Parathyroid adenoma (tissue), 2 donors: ENCODE measurements around the gene MPP3.

Source experiments
- H2AFZ ChIP-seq: fragments of 300-600 bp; sonication (generic); one replicate; pipeline ENCODE4 v1.7.0; 2017; ENCODE audit warnings: antibody characterized with exemption, mild to moderate bottlenecking
- H3K27ac ChIP-seq: fragments of 300-600 bp; sonication (generic); one replicate; pipeline ENCODE4 v1.7.0; 2017
- H3K27me3 ChIP-seq: fragments of 300-600 bp; sonication (generic); one replicate; pipeline ENCODE4 v1.7.0; 2017; ENCODE audit warnings: low read length; ENCODE audit not compliant: control insufficient read depth, insufficient read depth
- H3K36me3 ChIP-seq: fragments of 300-600 bp; sonication (generic); one replicate; pipeline ENCODE4 v1.7.0; 2017; ENCODE audit warnings: low read length; ENCODE audit not compliant: control insufficient read depth, insufficient read depth
- H3K4me1 ChIP-seq: fragments of 300-600 bp; sonication (generic); one replicate; pipeline ENCODE4 v1.7.0; 2017; ENCODE audit warnings: control low read depth
- H3K4me2 ChIP-seq: fragments of 300-600 bp; sonication (generic); one replicate; pipeline ENCODE4 v1.7.0; 2017; ENCODE audit warnings: low read length
- H3K4me3 ChIP-seq: fragments of 300-600 bp; sonication (generic); one replicate; pipeline ENCODE4 v1.7.0; 2017; ENCODE audit warnings: low read depth, low read length
- H3K79me2 ChIP-seq: fragments of 300-600 bp; sonication (generic); one replicate; pipeline ENCODE4 v1.7.0; 2017; ENCODE audit warnings: control low read depth
- H3K9ac ChIP-seq: fragments of 300-600 bp; sonication (generic); one replicate; pipeline ENCODE4 v1.7.0; 2017; ENCODE audit warnings: mild to moderate bottlenecking
- H3K9me3 ChIP-seq: fragments of 300-600 bp; sonication (generic); one replicate; pipeline ENCODE4 v1.7.0; 2017; ENCODE audit warnings: low read length; ENCODE audit not compliant: control insufficient read depth
- TF ChIP-seq, protein P1 (sequence below): fragments of 300-600 bp; sonication (generic); IDR thresholded peaks from one replicate; pipeline ENCODE4 v1.7.0; 2017; ENCODE audit warnings: antibody characterized with exemption, mild to moderate bottlenecking
- donor health status: primary hyperparathyroidism.

The MPP3 gene

GRCh38 chr17:43788540-43788939 lies 44.4 kb downstream of the MPP3 start:
- no peak overlapping the region for H3K4me2 ChIP-seq
- H3K36me3 ChIP-seq: no peaks in the 10 kb centered on the region
- no peaks in the 10 kb centered on the region for H3K27me3 ChIP-seq

GRCh38 chr17:43787728-43788127 lies 45.2 kb downstream of the MPP3 start:
- Histone ChIP-seq H3K9me3 (no peaks in the 10 kb centered on the region), H3K4me1 (no peaks in the 10 kb centered on the region), H3K4me2 (no peak overlapping the region), H3K36me3 (no peaks in the 10 kb centered on the region), H2AFZ (no peak overlapping the region), H3K27ac (no peak overlapping the region), H3K79me2 (no peaks in the 10 kb centered on the region), H3K4me3 (no peak overlapping the region), H3K27me3 (no peaks in the 10 kb centered on the region), H3K9ac (no peak overlapping the region)
- TF ChIP-seq, protein P1, sequence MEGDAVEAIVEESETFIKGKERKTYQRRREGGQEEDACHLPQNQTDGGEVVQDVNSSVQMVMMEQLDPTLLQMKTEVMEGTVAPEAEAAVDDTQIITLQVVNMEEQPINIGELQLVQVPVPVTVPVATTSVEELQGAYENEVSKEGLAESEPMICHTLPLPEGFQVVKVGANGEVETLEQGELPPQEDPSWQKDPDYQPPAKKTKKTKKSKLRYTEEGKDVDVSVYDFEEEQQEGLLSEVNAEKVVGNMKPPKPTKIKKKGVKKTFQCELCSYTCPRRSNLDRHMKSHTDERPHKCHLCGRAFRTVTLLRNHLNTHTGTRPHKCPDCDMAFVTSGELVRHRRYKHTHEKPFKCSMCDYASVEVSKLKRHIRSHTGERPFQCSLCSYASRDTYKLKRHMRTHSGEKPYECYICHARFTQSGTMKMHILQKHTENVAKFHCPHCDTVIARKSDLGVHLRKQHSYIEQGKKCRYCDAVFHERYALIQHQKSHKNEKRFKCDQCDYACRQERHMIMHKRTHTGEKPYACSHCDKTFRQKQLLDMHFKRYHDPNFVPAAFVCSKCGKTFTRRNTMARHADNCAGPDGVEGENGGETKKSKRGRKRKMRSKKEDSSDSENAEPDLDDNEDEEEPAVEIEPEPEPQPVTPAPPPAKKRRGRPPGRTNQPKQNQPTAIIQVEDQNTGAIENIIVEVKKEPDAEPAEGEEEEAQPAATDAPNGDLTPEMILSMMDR: no peak

More at GRCh38 chr17:43788540-43788939, 44.4 kb downstream of the MPP3 start:
- no peaks in the 10 kb centered on the region for H3K9me3 ChIP-seq
- H2AFZ ChIP-seq: no peak overlapping the region
- no peaks in the 10 kb centered on the region for H3K79me2 ChIP-seq
- TF ChIP-seq, protein P1: no peak
- H3K27ac ChIP-seq: no peak overlapping the region
- H3K4me1 ChIP-seq: no peaks in the 10 kb centered on the region
- H3K4me3 ChIP-seq: no peak overlapping the region
- H3K9ac ChIP-seq: no peak overlapping the region

GRCh38 chr17:43784628-43785101 lies 48.3 kb downstream of the MPP3 start:
- H3K9ac ChIP-seq: no peak overlapping the region
- no peaks in the 10 kb centered on the region for H3K36me3 ChIP-seq
- no peaks in the 10 kb centered on the region for H3K27me3 ChIP-seq
- TF ChIP-seq, protein P1: no peak
- no peak overlapping the region for H3K4me2 ChIP-seq
- no peak overlapping the region for H3K4me3 ChIP-seq
- H3K79me2 ChIP-seq: no peaks in the 10 kb centered on the region
- H2AFZ ChIP-seq: no peak overlapping the region
- no peak overlapping the region for H3K27ac ChIP-seq
- no peaks in the 10 kb centered on the region for H3K9me3 ChIP-seq
- H3K4me1 ChIP-seq: no peaks in the 10 kb centered on the region

DNA sequence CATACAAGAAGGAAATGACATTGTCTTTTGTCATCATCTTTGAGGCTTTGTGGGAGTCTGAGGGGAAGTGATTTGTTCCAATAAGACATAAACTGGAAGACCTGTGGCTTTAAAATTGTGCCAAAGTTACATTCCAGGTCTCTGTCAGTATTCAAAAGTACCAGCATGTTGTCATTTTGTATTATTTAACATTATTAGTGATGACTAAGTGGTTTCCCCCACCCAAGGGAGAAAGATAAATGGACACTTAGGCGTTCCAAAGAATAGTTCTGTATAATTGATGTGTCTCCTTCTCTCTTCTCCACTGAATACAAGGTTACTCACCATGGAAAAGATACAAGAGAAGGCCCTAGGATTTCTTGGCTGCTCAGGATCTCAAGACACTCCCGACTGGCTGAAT lies 48.9 kb downstream of the MPP3 start:
- no peaks in the 10 kb centered on the region for H3K4me1 ChIP-seq
- no peak overlapping the region for H3K27ac ChIP-seq
- TF ChIP-seq, protein P1: no peak
- H3K4me2 ChIP-seq: no peak overlapping the region
- H3K27me3 ChIP-seq: no peaks in the 10 kb centered on the region
- H3K4me3 ChIP-seq: no peak overlapping the region
- no peak overlapping the region for H3K9ac ChIP-seq
- H3K9me3 ChIP-seq: no peaks in the 10 kb centered on the region
- H3K79me2 ChIP-seq: no peaks in the 10 kb centered on the region
- H2AFZ ChIP-seq: no peak overlapping the region
- no peaks in the 10 kb centered on the region for H3K36me3 ChIP-seq

DNA sequence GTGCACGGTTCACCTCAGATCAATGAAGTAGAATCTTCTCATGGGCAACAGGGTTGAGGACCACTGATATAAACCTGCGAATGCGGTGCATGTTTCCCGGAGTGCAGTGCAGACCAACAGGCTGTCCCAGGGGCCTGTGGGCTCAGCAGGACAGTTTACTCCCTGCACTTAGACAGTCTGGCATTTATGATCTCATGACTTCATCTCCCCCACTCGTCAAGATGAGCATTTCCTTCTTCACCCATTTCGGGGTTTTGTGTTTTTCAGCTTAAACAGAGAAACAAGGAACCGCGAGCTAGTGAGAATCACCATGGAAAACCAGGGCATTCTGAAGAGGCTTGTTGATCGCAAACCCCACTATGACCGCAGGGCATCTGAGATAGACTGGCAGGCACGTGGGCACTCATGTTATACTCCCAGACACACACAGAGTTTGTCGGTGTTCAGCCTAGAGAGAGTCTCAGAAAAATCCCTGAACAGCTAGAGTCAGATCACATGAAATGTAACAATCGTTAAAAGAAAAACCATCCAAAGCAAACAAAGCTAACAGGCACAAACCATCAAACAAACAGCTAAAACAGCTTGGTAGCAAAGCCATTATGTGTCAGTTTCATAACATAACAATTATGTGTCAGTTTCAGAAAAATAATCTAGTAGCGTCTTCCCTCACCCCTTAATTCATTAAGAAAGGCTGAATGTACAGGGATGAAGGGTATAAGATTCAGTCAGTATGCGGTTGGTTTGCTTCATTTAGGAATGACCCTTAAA lies 49.8 kb downstream of the MPP3 start:
- H3K4me2 ChIP-seq: no peak overlapping the region
- H3K9ac ChIP-seq: no peak overlapping the region
- no peak overlapping the region for H3K4me3 ChIP-seq
- no peaks in the 10 kb centered on the region for H3K27me3 ChIP-seq
- H2AFZ ChIP-seq: no peak overlapping the region
- H3K79me2 ChIP-seq: no peaks in the 10 kb centered on the region
- H3K9me3 ChIP-seq: no peaks in the 10 kb centered on the region
- H3K36me3 ChIP-seq: no peaks in the 10 kb centered on the region
- TF ChIP-seq, protein P1: no peak
- no peaks in the 10 kb centered on the region for H3K4me1 ChIP-seq
- H3K27ac ChIP-seq: no peak overlapping the region
